ENCODE data around the gene COL15A1.

GRCh38 chr9:98894761-98895160 lies 48.9 kb upstream of the COL15A1 start:
- TF ChIP-seq CTCF (conservative IDR thresholded peaks at IDR 0.05; ENCODE audit: low read depth, low read length) (no peak), EZH2 (IDR thresholded peaks at IDR 0.05; ENCODE audit: borderline replicate concordance, low read depth, low read length, poor library complexity, severe bottlenecking) (no peak)

All from A673 (cell line).